Measurements from ENCODE around the gene DMD.

Gene DMD

GRCh38 chrX:32496671-32497070, 714.7 kb downstream of the DMD start:
- DNase-seq, result no peak
- H3K27me3 ChIP-seq, result no peaks in the 10 kb centered on the region

GRCh38 chrX:32495855-32496254, 715.5 kb downstream of the DMD start:
- DNase-seq, result no peak

More at GRCh38 chrX:32496671-32497070, 714.7 kb downstream of the DMD start:
- Histone ChIP-seq H3K9me3 (no peaks in the 10 kb centered on the region), H3K4me1 (no peaks in the 10 kb centered on the region), H3K36me3 (no peaks in the 10 kb centered on the region), H3K4me3 (ENCODE audit: low read depth, low read length) (no peak overlapping the region)
- TF ChIP-seq CTCF (IDR thresholded peaks at IDR 0.05; ENCODE audit: low read depth, low read length), result no peak

GRCh38 chrX:32489125-32489524, 722.2 kb downstream of the DMD start:
- no peak for TF ChIP-seq CTCF (IDR thresholded peaks at IDR 0.05; ENCODE audit: low read depth, low read length)
- DNase-seq, result no peak
- Histone ChIP-seq H3K4me1 (no peaks in the 10 kb centered on the region), H3K4me3 (ENCODE audit: low read depth, low read length) (no peak overlapping the region), H3K36me3 (no peaks in the 10 kb centered on the region), H3K9me3 (no peaks in the 10 kb centered on the region), H3K27me3 (no peaks in the 10 kb centered on the region)

More at GRCh38 chrX:32495855-32496254, 715.5 kb downstream of the DMD start:
- no peak overlapping the region for H3K4me3 ChIP-seq (ENCODE audit: low read depth, low read length)
- no peaks in the 10 kb centered on the region for H3K36me3 ChIP-seq
- no peaks in the 10 kb centered on the region for H3K9me3 ChIP-seq
- H3K27me3 ChIP-seq, result no peaks in the 10 kb centered on the region
- no peaks in the 10 kb centered on the region for H3K4me1 ChIP-seq
- no peak for TF ChIP-seq CTCF (IDR thresholded peaks at IDR 0.05; ENCODE audit: low read depth, low read length)

GRCh38 chrX:32483534-32484136, 727.7 kb downstream of the DMD start:
- H3K36me3 ChIP-seq, result no peaks in the 10 kb centered on the region

GRCh38 chrX:32480019-32480418, 731.3 kb downstream of the DMD start:
- DNase-seq, result no peak
- TF ChIP-seq CTCF (IDR thresholded peaks at IDR 0.05; ENCODE audit: low read depth, low read length), result no peak
- Histone ChIP-seq H3K27me3 (no peaks in the 10 kb centered on the region), H3K9me3 (no peaks in the 10 kb centered on the region), H3K36me3 (no peaks in the 10 kb centered on the region), H3K4me1 (no peaks in the 10 kb centered on the region), H3K4me3 (ENCODE audit: low read depth, low read length) (no peak overlapping the region)

More at GRCh38 chrX:32483534-32484136, 727.7 kb downstream of the DMD start:
- no peaks in the 10 kb centered on the region for H3K4me1 ChIP-seq
- no peaks in the 10 kb centered on the region for H3K9me3 ChIP-seq
- no peak for DNase-seq
- no peak for TF ChIP-seq CTCF (IDR thresholded peaks at IDR 0.05; ENCODE audit: low read depth, low read length)
- no peaks in the 10 kb centered on the region for H3K27me3 ChIP-seq
- no peak overlapping the region for H3K4me3 ChIP-seq (ENCODE audit: low read depth, low read length)

- DNase-seq, result no peak
- Histone ChIP-seq H3K4me1 (no peaks in the 10 kb centered on the region), H3K4me3 (ENCODE audit: low read depth, low read length) (no peak overlapping the region), H3K36me3 (no peaks in the 10 kb centered on the region), H3K27me3 (no peaks in the 10 kb centered on the region), H3K9me3 (no peaks in the 10 kb centered on the region)
- no peak for TF ChIP-seq CTCF (IDR thresholded peaks at IDR 0.05; ENCODE audit: low read depth, low read length)
Observed at GRCh38 chrX:32472364-32472763, 739.0 kb downstream of the DMD start.

Measured in BE2C (cell line).